Hepatic stellate cell (primary cell): ENCODE results near the gene SCAF11.
"Not testable (repeated sequence)": the region's sequence is repeated elsewhere in the genome, so short reads cannot be mapped to it uniquely, and the experiment has no call there.

Experiments
- DNase-seq: peaks from one replicate; pipeline ENCODE4 v3.0.0; 2011; ENCODE audit warnings: low spot score

Gene SCAF11, protein sequence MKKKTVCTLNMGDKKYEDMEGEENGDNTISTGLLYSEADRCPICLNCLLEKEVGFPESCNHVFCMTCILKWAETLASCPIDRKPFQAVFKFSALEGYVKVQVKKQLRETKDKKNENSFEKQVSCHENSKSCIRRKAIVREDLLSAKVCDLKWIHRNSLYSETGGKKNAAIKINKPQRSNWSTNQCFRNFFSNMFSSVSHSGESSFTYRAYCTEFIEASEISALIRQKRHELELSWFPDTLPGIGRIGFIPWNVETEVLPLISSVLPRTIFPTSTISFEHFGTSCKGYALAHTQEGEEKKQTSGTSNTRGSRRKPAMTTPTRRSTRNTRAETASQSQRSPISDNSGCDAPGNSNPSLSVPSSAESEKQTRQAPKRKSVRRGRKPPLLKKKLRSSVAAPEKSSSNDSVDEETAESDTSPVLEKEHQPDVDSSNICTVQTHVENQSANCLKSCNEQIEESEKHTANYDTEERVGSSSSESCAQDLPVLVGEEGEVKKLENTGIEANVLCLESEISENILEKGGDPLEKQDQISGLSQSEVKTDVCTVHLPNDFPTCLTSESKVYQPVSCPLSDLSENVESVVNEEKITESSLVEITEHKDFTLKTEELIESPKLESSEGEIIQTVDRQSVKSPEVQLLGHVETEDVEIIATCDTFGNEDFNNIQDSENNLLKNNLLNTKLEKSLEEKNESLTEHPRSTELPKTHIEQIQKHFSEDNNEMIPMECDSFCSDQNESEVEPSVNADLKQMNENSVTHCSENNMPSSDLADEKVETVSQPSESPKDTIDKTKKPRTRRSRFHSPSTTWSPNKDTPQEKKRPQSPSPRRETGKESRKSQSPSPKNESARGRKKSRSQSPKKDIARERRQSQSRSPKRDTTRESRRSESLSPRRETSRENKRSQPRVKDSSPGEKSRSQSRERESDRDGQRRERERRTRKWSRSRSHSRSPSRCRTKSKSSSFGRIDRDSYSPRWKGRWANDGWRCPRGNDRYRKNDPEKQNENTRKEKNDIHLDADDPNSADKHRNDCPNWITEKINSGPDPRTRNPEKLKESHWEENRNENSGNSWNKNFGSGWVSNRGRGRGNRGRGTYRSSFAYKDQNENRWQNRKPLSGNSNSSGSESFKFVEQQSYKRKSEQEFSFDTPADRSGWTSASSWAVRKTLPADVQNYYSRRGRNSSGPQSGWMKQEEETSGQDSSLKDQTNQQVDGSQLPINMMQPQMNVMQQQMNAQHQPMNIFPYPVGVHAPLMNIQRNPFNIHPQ (N-terminal part only)

GRCh38 chr12:45990468-45991283, at the start of gene SCAF11:
Gene SCAF11, minus strand, starts transcription at chr12:45990574. Its CDS starts 26,407 bp downstream, at chr12:45964167.
- peak; percentile 97 for DNase-seq

DNA sequence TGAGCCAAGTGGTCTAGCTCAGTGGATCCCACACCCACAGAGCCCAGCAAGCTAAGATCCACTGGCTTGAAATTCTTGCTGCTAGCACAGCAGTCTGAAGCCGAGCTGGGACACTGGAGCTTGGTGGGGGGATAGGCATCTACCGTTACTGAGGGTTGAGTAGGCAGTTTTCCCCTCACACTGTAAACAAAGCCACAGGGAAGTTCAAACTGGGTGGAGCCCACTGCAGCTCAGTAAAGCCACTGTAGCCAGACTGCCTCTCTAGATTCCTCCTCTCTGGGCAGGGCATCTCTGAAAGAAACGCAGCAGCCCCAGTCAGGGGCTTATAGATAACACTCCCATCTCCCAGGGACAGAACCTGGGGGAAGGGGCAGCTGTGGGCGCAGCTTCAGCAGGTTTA, 46.7 kb upstream of the SCAF11 start:
- DNase-seq = not testable (repeated sequence)

DNA sequence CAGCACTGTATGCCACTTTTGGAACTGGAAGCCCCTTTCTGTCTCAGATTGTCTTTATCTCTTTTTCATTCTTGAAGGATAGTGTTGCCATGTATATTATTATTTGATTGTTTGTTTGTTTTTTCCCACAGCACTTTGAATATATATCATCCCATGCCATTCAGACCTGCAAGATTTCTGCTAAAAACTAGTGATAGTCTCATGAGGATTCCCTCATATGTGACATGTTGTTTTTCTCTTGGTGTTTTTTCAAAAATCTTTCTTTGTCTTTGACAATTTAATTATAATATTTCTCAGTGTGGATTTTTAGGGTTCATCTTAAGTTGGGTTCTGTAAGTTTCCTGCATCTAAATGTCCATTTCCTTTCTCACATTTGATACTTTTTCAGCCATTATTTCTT, 36.8 kb upstream of the SCAF11 start:
- DNase-seq = no peak

- DNase-seq = no peak
Observed at GRCh38 chr12:46024099-46024498, 33.7 kb upstream of the SCAF11 start.

DNA sequence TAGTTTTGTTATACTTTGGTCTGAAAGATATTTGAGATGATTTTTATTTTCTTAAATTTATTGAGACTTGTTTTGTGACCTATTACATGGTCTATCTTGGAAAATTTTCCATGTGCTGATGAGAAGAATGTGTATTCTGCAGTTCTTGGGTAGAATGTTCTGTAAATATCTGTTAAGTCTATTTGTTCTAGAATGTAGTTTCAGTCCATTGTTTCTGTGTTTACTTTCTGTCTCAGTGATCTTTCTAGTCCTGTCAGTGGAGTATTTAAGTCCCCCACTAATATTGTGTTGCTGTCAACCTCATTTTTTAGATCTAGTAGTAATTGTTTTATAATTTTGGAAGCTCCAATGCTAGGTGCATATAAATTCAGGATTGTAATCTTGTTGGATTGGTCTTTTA, 30.4 kb upstream of the SCAF11 start:
- no peak for DNase-seq

DNA sequence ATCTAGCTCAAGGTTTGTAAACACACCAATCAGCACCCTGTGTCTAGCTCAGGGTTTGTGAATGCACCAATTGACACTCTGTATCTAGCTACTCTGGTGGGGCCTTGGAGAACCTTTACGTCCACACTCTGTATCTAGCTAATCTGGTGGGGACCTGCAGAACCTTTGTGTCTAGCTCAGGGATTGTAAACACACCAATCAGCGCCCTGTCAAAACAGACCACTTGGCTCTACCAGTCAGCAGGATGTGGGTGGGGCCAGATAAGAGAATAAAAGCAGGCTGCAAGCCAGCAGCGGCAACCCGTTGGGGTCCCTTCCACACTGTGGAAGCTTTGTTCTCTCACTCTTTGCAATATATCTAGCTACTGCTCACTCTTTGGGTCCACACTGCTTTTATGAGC, 28.3 kb upstream of the SCAF11 start:
- not testable (repeated sequence) for DNase-seq

DNA sequence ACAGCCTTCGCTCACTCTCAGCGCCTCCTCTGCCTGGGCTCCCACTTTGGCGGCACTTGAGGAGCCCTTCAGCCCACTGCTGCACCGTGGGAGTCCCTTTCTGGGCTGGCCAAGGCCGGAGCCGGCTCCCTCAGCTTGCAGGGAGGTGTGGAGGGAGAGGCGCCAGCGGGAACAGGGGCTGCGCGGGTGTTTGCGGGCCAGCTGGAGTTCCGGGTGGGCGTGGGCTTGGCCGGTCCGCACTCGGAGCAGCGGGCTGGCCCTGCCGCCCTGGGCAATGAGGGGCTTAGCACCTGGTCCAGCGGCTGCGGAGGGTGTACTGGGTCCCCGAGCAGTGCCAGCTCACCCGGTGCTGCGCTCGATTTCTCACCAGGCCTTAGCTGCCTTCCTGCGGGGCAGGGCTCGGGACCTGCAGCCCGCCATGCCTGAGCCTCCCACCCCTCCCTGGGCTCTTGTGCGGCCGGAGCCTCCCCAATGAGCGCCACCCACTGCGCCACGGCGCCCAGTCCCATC, 27.5 kb upstream of the SCAF11 start:
- not testable (repeated sequence) for DNase-seq

GRCh38 chr12:46005823-46006222, 15.4 kb upstream of the SCAF11 start:
- DNase-seq = no peak

- DNase-seq = peak; percentile 31
Observed at GRCh38 chr12:46005151-46005797, 14.9 kb upstream of the SCAF11 start.

DNA sequence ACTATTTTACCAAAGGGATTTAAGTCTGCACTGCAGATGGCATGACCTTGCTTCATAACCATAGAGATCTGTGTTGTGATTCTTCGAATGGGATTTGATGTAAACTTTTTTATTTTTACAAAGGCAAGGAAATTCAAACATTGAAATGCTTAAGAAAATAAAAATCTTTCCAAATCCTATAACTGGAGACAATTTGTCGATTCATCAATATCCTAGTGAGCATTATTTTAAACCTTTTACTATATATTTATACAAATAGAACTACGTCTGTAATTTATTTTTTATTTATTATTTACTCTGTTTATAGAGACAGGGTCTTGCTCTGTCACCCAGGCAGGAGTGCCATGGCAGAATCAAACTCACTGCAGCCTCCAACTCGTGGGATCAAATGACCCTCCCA, 14.3 kb upstream of the SCAF11 start:
- no peak for DNase-seq

- not testable (repeated sequence) for DNase-seq
Observed at GRCh38 chr12:46000076-46000475, 9.7 kb upstream of the SCAF11 start.

GRCh38 chr12:45994736-45995135, 4.4 kb upstream of the SCAF11 start:
- DNase-seq = no peak

DNA sequence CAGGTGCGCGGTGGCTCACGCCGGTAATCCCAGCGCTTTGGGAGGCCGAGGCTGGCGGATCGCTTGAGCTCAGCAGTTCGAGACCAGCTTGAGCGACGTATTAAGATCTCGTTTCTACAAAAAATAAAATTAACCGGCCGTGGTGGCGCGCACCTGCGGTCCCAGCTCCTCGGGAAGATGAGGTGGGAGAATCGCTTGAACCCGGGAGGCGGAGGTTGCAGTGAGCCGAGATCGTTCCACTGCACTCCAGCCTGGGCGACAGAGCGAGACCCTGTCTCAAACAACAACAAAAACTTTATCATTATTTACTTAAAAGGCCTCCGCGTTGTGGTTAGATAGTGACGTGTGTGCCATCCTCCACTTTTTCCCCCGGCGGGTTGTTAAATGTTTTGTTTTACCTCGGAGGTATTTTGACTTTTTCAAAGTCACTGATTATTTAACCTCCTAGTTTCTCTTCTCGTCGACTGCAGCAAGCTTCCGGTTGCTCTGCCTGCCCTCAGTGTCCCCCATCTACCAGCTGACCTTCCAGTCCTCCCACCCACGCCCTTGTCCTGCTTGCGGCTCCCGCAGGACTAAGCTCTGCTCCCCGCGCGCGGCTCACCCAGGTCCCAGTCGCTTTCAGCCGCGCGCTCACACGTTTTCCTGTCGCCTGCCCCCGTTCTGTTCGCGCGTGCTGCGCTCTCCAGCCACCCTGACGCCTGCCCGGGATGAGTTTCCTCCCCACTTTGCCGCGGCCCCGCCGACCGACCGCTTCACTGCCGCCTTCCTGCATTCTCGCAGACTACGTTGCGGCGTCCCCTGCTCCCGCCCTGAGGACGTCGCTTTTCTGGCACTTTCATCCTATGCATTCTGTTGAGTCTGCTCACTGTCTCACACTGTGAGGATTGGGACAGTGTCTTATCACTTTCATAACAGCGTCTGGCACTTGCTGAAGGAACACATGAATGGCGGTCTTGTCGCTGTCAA, 1.2 kb upstream of the SCAF11 start:
- peak; percentile 65 for DNase-seq

DNA sequence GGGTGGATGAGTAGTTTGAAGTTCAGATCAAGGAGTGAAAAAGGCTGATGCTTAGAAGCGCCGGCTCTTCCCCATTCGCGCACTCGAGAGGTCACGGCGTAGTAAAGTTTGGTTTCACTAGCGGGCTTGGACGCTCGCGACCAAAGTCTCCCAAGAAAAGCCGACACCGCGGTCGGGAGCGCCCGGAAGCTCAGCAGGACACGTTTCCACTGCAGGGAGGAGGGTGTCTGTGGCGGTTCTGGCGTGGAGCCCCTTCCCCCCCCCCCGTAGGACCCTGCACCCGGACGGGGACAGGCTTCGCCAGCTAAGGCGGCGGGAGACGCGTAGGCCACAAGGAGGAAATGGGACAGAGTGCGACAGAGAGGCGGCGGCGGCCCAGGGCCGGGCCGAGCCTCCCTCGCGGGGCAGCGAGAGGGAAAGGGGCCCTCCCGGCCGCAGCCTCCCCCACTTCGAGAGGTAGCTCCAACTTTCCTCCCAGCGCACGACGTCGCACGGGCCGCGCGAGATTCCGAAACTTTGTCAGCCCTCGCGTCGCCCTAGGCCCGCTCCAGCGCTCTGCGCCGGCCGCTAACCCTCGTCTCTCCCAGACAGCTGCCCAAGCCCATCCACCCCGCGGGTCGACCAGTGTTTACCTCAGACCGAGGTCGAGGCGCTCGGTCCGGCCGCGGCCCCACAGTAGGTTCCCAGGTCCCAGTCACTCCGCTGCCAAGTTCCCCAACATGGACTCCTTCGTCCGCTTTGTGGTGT, 480 bp downstream of the SCAF11 start:
- DNase-seq = peak; percentile 34

GRCh38 chr12:45989287-45989686, 1.1 kb downstream of the SCAF11 start:
- no peak for DNase-seq

DNA sequence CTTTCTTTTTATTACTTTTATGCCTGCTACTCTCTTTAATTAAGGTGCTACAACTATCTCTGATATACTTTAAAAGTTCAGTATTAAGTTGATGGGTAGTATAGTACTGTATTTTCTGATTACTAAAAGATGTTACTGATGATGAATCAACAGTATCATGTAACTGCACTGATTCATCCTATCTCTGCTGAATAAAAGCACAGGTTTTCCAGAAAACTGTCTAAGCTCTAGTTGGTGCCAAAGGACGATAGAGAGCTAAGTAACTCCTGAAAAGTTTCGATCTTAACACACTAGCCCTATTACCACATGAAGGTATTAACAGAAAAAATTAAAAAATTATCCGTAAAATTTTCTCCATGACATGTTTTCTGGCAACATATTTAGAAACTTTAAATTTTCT, 2.1 kb downstream of the SCAF11 start:
- DNase-seq = no peak

GRCh38 chr12:45987340-45987727, 3.0 kb downstream of the SCAF11 start:
- no peak for DNase-seq

GRCh38 chr12:45986641-45987339, 3.6 kb downstream of the SCAF11 start:
- DNase-seq = no peak
